ENCODE data around the gene GEMIN4. TPM values are rescaled to one million over a fixed set of nuclear protein-coding genes. Genes with fewer than 3 reads are reported as not detected.
"Not testable (repeated sequence)": the region's sequence is repeated elsewhere in the genome, so short reads cannot be mapped to it uniquely, and the experiment has no call there.

GEMIN4 gene
- total RNA-seq, 1 donor from 2014 or later = 14.1 TPM

DNA sequence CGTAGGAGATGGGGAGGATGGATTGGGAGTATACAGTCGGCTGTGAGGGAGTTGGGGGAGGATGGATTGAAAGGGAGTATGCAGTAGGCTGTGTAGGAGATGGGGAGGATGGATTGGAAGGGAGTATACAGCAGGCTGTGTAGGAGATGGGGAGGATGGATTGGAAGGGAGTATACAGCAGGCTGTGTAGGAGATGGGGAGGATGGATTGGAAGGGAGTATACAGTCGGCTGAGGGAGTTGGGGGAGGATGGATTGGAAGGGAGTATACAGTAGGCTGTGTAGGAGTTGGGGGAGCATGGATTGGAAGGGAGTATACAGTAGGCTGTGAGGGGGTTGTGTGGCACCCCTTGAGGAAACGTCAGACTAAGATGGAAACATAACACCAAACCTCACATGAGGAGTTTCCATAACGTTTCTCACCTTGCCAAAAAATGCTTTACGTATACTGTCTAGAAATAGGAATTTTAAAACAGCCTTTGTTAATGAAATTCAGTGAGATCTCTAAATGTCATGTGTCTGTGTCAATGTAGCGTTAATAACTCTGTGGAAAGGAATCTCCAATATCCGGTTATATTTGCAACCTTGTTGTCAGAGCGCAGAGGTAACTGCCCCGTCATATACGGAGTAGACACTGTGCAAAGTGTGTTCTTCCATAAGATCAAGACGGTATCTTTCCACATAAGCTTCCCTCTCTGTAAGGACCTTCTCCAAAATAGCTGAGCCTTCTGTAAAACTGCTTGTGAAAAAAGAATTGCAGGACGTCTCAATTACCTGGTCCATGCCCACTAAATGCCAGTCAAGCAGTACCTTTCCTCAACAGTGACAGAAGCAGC, 31.1 kb downstream of the GEMIN4 start:
- no peak for ATAC-seq
- DNase-seq = no peak
- intact Hi-C loops (cut with micrococcal nuclease) = no loop called here

DNA sequence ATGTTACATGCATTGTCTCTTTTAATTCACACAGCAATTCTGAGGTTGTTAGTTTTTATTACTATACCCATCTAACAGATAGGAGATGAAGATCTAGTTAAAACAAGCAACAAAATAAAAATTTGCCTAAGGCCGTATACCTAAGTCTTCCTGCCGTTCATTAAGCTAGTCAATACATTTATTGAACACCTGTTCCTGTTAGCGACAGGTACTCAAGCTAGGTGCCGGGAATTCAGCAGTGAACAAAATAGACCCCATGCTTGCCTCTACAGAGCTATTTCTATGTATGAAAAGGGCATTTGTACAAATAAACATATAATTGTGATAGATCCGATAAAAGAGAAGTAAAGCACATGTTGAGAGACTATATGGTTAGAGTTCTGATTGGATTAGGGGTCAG, 34.0 kb downstream of the GEMIN4 start:
- intact Hi-C loops (cut with micrococcal nuclease) = no loop called here
- ATAC-seq = no peak
- no peak for DNase-seq

DNA sequence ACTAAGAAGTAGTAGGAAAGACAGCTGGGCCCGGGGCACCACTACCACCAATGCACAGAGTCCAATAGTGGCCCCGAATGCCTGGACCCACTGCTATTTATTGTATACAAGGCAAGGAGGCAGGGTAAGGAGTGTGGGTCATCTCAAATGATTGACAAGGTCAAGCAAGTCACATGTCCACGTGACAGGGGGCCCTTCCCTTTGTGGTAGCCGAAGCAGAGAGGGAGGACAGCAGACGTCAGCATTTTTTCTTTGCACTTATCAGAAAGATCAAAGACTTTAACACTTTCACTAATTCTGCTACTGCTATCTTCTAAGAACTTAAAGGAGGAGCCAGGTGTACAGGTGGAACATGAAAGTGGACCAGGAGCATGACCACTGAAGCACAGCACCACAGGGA, 43.9 kb downstream of the GEMIN4 start:
- intact Hi-C loops (cut with micrococcal nuclease) = no loop called here
- ATAC-seq (no peak), DNase-seq (no peak)

DNA sequence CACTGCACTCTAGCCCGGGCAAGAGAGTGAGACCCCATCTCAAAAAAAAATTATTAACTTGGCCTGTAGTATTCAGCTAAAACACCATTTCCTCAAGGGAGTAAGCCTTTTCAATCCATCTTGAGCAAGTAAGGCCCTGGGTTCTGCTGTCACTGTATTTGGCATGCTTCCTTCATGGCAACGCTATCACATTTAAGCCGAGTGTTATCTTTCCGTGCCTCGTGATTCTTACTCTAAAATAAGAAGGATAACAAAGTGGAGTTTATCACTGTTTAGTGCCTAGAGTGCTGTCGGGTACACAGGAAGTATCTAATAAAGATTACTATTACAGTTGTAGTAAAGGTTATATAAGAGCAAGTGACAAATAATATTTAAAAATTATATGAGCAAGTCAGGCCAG, 46.2 kb downstream of the GEMIN4 start:
- ATAC-seq (peak; percentile 84), DNase-seq (no peak)
- intact Hi-C loops (cut with micrococcal nuclease) = no loop called here

DNA sequence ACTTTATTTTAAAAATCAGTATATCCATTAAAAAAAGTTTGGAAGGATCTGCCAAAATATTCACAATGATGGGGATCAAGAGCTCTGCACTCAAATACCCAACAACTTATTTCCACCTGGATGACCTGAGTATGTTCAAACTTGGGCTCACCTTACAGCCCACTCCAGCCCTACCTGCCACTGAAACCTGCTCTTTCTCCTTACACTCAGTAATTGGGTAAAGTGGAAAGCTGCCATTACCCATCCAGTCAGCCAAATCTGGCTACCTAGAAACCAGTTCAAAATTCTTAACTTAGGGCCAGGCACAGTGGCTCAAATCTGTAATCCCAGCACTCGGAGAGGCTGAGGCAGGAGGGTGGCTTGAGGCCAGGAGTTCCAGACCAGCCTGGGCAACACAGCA, 47.1 kb downstream of the GEMIN4 start:
- no peak for ATAC-seq
- intact Hi-C loops (cut with micrococcal nuclease) = no loop called here

DNA sequence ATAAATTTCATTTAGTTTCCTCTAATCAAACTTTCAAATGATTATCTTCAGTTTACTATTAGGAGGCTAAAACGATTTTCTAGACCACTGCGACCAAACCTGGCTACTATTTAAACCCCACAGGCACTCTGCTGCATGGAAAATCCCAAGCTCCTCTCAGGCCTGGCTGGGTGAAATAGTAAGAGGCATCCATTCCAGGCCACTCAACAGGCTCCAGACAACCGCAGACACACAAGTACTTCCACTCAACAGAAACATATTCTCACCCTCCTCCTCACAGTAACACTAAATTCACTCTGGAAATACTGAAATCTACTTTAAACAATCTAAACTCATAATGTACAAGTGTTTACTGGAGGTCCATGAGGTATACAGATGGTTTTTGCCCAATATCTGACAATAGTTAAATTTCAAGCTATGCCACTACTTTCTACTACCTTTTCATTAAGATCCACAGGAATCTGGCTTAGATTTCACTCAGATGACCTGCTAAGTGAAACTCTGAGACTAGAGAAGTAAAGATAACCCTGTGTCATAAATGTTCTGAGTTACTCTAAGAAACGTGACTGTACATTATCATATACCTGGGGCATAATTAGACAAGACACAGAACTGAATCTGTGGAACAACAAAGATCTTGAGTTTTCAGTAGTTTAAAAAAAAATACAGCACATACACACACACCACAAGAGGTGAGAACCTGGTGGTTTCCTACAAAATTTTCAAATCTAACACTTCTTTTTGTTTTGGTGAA, 47.8 kb downstream of the GEMIN4 start:
- intact Hi-C loops (cut with micrococcal nuclease) = loop anchor here (5.0 kb wide), 1 partner anchor 292 kb away; a partner anchor contains a TSS
- ATAC-seq (peak; percentile 60), DNase-seq (no peak)

More for the DNA sequence above, 47.1 kb downstream of the GEMIN4 start:
- DNase-seq = no peak

DNA sequence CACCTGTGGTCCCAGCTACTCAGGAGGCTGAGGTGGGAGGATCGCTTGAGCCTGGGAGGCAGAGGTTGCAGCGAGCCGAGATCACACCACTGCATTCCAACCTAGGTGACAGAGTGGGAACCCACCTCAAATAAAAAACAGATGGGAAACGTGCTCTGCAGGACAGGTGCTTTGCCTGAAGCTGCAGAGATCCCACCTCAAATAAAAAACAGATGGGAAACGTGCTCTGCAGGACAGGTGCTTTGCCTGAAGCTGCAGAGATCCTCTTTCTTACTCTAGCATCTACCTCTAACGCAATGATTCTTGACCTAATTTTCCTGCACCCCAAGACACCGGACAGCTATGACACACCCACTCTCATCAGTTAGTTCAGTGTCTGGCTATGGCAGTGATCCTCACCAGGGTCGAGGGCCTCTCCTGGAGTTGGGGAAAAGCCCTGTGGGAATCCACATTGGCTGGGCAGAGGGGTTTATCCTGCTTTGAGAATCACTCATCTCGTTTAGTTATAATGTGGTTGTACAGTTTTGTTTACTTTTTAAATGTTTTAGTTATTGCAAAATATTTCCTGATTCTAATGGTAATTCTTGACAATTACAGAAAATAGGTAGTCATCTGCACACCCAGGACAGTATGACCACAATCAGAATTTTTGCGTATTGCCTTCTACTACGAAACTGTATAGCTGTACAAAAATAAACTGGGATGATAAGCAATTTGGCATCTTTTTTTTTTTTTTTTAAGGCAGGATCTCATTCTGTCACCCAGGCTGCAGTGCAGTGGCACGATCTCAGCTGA, 48.8 kb downstream of the GEMIN4 start:
- DNase-seq (no peak), ATAC-seq (no peak)
- intact Hi-C loops (cut with micrococcal nuclease) = loop anchor here (5.0 kb wide), 1 partner anchor 291 kb away; a partner anchor contains a TSS

DNA sequence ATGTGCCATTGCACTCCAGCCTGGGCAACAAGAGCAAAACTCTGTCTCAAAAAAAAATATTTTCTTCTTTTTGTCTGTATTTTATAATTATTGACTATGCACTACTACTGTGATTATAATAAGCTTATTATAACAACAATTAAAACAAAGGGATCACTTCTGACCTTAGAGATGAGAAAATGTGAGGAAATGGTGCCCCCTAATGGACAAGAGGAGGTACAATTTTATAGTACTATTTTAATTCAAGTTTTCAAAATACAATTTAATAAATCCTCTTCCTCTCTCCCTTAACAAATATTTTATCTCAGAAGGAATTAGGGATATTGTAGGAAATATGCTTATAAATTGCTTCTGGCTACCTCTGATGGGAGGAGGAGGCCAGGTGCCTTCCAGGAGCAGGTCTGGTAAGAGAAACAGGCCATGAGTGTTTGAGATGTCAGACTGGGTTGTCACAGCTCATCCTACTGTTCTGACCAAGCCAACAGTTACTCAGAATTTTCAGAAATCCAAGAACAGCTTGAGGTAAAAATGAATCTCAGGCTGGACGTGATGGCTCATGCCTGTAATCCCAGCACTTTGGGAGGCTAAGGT, 51.5 kb downstream of the GEMIN4 start:
- intact Hi-C loops (cut with micrococcal nuclease) = loop anchor here (5.0 kb wide), 1 partner anchor 288 kb away; a partner anchor contains a TSS
- no peak for DNase-seq
- ATAC-seq = peak; percentile 33

DNA sequence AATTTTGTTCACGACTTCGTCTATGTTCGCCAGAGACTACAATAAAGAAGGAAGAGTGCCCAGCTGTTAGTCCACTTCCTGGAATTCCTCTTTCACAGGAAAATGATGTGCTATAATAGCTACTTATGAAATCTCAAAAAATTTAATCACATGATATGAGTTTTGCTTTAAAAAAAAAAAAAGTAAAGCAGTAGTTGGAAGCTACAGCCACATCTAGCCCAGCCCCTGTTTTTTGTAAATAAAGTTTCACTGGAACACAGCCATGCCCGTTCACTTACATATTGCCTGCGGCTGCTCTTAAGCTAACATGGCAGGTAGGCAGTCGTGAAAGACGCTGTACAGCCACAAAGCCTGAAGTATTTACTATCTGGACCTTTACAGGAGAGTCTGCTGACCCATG, 52.7 kb downstream of the GEMIN4 start:
- ATAC-seq = no peak
- intact Hi-C loops (cut with micrococcal nuclease) = no loop called here
- DNase-seq = no peak

DNA sequence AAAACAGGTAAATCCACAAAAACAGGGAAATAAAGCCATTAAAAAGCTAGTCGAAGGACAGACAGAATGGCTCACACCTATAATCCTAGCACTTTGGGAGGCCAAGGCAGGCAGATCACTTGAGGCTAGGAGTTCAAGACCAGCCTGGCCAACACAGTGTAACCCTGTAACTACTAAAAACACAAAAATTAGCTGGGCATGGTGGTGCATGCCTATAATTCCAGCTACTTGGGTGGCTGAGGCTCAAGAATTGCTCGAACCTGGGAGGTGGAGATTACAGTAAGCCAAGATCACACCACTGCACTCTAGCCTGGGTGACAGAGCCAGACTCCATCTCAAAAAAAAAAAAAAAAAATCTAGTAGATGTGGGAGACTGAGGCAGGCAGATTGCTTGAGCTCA, 54.0 kb downstream of the GEMIN4 start:
- DNase-seq; ATAC-seq; intact Hi-C loops (cut with micrococcal nuclease): not testable (repeated sequence)

DNA sequence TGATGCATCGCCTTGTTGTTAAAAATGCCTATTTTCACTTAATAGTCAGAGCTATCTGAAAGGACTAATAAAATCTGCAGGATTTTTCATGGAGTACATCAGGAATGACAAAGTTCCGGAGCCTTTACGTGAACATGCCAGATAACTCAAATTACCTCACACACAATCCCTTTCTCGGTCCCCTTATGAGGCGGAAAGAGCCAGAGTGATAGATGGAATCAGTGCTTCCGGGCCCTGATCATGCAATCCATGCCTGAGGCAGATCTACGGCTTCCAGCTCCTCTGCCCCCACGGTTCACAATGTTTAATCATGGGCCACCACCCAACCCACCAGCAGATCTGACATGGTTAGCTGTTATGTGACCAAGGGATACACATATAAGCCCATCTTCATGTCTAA, 54.4 kb downstream of the GEMIN4 start:
- no peak for ATAC-seq
- intact Hi-C loops (cut with micrococcal nuclease) = no loop called here

DNA sequence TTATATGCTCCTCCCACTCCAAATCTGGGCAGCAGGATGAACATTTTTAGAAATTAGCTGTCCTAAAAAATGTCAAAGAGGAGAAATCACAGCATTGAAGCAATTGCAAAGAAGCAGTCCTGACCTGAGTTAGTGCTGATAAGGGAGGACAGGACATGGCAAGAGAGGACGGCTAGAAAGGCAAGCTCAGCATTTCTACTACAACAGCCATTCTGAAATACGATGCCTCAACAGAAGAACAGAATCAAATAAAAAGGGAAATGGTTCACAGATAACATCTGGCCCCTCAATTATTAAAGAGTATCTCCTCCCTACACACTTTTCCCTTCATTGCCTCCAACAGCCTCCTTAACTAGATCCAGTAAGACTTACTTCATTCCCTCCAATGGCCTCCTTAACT, 55.7 kb downstream of the GEMIN4 start:
- intact Hi-C loops (cut with micrococcal nuclease) = no loop called here
- ATAC-seq (no peak), DNase-seq (no peak)

More for the DNA sequence above, 54.4 kb downstream of the GEMIN4 start:
- no peak for DNase-seq

Other genes with a start within 250 kb of the GEMIN4 start
- gene VPS53, start 37.4 kb downstream of the GEMIN4 start, total RNA-seq = 35.4 TPM
- gene TLCD3A, start 19.7 kb downstream of the GEMIN4 start, total RNA-seq = 2.3 TPM
- gene GLOD4, start 30.0 kb upstream of the GEMIN4 start, total RNA-seq = 29.9 TPM
- gene MRM3, start 30.1 kb upstream of the GEMIN4 start, total RNA-seq = 22.4 TPM
- 18.9 TPM for gene NXN, start 227.5 kb upstream of the GEMIN4 start, total RNA-seq
- 15.8 TPM for gene TIMM22, start 244.9 kb upstream of the GEMIN4 start, total RNA-seq